SKM-1 (cell line): ENCODE results near the gene GJD2.

Experiments
- DNase-seq: peaks from one replicate; lab custom pipeline; 2025; ENCODE audit not compliant: unreplicated experiment; lab: John Stamatoyannopoulos, UW

GJD2 gene

DNA sequence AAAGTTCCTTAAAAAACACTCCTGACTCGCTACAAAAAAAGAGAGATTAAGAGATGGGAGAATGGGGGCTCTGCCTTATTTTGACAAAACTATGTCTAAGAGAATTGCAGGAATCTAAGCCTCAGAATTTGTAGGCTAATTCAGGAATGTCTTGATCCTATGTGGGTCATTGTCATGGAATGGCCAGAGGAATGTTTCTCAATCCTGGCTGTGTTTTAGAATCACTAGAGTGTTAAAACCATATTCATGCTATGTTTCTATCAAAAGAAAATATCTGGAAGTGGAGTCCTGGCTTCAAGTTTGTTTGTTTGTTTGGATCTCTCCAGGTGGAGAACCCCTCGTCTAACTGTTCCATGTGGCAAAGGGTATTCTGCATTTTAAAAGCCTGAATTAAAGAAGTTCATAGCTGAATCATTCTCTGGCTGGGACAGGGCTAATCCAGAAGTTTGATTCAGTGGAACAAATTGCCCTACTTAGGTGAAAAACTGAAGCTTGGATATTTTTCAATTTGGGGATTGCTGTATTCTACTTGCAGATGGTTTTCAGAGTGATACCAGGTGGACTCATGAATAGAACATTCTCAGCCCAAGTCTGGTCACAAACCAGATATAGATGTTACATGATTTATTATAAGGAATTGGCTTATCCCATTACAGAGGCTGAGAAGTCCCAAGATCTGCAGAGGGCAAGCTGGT lies 28.2 kb downstream of the GJD2 start:
- no peak for DNase-seq

GRCh38 chr15:34725556-34725955 lies 29.2 kb downstream of the GJD2 start:
- no peak for DNase-seq

DNA sequence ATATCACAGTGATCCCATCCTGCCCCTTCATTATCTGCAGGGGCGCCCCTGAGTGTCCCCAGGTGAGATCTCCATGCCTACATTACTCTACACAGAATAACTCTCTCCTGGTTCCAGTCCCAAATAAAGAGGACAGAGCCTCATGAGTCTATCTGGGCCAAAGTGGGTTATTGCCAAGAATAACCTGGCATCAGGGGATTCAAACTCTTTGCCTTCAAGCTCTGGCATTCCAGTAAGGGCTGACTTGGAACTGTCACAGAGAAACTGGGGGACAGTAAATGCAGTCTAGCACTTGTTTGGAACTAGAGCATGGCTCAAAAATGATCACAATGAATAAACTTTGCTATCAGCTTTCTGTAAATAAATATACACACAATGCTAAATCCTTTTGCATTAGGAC lies 30.3 kb downstream of the GJD2 start:
- no peak for DNase-seq

DNA sequence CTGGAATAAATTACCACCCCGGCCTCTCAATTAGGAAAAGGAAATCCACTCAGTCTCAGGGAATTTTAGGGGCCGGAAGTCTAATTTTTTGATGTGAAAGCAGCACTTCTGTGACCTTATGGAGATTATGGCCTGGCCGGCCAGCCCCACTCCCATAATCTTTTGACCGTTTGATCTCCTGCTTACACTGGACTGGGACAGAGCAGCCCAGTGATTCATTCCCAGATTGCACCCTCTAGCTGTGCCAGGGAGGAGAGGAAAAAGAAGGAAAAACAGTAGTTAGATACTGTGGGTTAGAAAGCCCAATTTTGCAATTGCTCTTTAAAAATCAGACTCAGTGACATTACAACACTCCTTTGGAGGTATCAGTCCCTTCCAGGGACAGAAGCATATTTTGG lies 32.4 kb downstream of the GJD2 start:
- DNase-seq = no peak

DNA sequence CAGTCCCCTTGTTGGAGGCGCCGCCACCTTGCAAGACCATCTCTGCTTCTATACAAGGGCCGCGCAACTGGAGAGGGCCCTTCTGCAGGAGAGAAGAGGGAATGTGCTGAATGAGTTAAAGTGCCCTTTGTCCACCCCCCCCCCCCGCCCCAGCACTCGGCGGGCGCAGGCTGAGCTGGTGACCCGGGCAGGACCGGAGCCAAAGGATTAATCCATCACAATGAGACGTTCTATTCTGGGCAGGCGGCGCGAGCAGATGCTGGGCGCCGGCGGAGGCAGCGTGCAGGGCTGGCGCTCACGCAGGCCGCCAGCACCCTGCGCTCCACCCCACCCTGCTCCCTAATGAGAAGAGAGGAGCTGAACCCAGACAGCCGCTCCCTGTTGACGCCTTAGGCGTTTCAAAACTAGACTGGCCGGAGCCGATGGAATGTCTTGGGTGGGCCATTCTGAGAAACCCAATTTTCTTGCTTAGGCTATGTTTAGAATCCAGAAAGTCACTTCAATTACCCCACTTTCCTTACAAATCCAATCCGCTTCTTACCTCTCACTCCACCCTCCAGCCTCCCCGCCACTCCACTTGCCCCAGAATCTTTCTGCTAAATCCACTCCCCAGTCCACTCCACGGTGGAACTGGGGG lies 32.9 kb downstream of the GJD2 start:
- no peak for DNase-seq

DNA sequence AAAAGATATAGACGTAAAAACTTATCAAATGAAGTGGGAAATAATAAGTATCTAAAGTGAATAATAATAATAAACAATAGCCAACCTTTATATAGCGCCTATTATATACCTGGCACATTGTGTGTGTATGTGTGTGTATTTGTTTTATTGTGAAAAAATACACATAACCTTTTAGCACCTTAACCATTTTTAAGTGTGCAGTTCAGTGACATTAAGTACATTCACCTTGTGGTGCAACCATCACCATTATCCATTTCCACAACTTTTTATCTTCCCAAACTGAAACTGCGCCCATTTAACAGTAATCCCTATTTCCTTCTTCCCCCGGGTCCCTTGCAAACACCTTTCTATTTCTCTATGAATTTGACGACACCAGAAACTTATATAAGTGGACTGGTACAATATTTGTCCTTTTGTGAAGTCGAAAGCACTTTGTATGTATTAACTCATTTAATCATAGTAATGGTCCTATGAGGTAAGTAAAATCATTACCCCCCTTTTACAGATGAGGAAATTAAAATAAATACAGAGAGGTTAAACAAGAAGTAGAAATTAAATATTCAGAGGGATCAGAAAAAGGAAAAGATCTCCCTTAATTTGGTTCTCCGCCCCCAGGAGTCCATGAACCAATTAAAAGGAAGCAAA lies 33.5 kb downstream of the GJD2 start:
- no peak for DNase-seq

GRCh38 chr15:34719695-34720094 lies 35.1 kb downstream of the GJD2 start:
- no peak for DNase-seq

DNA sequence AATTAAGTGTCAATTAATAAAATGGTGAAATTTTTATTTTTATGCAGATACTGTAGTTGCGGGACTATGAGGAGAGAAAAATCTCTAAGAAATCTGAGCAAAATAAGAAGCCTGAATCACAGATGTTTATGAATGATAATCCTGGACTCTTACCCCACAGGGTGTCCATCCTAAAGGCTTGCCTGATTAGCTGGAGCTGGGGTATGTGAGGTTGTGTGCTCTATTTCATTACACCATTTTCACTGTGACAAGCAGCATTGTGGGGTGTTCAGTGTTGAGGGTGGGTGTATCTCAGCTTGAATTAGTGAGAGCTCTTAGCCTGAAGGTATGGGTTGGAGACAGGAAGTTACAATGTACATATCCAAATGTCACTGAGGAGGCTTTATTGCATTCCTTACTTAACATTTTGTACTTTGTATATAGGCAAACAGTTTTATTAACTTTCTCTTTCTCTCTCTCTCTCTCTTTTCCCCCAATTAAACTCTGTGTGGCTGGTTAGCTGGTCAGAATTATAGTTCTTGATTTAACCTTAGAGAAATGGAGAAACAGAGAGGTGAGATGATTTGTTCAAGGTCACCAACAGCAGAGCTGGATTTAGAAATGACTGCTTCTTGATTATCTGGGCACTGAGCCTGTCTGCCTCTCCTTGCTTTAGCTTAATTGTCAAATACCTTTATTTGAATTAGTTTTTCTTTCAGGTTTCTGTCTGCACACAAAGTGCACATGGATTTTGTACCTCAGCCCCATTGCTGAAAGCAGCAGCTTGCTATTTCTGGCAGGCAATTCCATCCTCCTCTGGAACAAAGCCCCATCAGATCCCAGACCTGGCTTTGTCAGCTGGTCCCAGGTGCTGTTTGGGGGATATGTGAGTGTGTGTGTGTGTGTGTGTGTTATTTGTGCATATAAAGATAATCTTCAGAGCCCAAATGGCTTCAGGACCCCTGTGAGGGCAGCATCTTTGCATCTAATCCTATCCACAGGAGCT lies 35.8 kb downstream of the GJD2 start:
- DNase-seq = no peak

- no peak for DNase-seq
Measured at GRCh38 chr15:34717729-34718128, 37.1 kb downstream of the GJD2 start.

GRCh38 chr15:34716111-34716510 lies 38.7 kb downstream of the GJD2 start:
- no peak for DNase-seq

DNA sequence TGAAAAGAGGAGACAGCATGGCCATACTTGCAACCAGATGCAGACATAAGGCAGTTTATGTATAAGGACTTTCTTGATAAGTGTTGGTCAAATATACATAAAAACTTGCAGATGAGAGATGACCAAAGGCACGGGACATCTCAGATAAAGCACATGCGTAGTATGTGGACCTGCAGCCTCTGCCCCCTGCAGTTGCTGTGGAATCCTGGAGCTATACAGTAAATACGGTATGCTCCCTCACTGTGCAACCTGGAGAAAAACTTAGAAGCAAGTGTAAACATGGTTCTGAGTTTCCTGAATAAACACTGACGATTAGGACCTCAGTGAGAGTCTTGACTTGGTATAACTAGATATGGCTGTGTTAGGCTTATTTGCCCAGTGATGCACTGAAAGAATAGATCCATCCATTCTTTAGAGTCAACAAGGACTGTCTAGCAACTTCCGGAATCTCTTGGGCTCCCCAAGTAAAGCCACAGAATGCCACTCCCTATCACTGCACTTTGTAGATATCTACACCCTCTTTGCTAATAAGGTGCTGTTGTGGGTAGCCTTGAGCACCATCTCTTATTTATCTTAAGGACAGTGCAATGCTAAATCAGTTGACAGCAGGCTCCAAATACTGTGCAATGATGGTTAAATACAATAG lies 40.2 kb downstream of the GJD2 start:
- DNase-seq = no peak

DNA sequence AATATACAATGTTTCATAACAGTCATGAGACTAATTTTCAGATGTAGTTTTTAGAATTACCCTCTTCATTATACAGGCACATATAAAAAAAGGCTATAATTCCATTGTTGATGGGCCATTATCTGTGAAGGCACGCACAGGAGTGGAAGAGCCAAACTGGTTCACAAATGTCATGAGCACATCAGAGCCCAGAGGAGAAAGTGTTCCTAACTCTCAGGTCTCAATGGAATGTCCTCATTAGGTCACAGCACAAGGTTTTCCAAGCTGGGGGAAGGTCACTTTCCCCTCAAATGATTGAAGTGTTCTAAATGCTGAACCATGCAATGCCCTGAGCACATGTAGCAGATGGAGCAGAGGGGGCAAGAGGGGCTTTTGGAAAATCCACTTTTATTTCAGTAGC lies 41.2 kb downstream of the GJD2 start:
- no peak for DNase-seq

GRCh38 chr15:34709866-34710265 lies 44.9 kb downstream of the GJD2 start:
- no peak for DNase-seq

DNA sequence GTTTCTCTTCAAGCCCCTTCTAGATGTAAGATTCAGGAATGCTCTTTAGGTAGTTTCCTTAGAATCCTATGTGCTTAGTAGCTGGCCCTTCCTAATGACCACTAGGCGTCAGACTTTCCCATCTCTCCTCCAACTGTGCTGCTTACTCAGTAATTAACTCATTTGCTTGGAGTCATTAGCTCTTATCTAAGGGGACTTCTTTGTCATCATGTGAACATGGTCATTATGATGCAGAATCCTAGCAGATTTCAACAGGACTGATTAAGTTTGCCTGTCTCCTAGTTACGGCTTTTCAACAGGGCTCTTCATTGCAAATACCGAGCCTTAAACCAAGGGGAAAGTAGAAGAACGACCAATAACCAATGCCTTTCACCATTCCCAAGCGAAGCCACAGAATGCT lies 46.4 kb downstream of the GJD2 start:
- peak; percentile 27 for DNase-seq

GRCh38 chr15:34701536-34701935 lies 53.3 kb downstream of the GJD2 start:
- DNase-seq = no peak
